Thoracic aorta (tissue), 2 donors: ENCODE results near the gene ZNF442. TPM values are rescaled to one million over a fixed set of nuclear protein-coding genes. Genes with fewer than 3 reads are reported as not detected.
A peak's percentile ranks its signal among the peaks of the same experiment; 100 is the strongest.
"Not testable (repeated sequence)": the region's sequence is repeated elsewhere in the genome, so short reads cannot be mapped to it uniquely, and the experiment has no call there.

ENCODE experiments used
- ATAC-seq: fragments of 150-250 bp; one replicate; pipeline ENCODE4 v1.8.0; 2017; ENCODE audit warnings: low read depth; ENCODE audit not compliant: insufficient number of reproducible peaks, low FRiP score
- DNase-seq: peaks from one replicate; pipeline ENCODE4 v3.0.0-alpha.2; 2020; ENCODE audit warnings: low spot score
- H3K27ac ChIP-seq, 2 donors: fragments of 200-600 bp; sonication (generic); 1 replicate in 1 of 2; 2 replicates in 1 of 2; pipeline ENCODE4 v1.5.1; 2016; ENCODE audit warnings: mild to moderate bottlenecking in 2 of 2, moderate library complexity in 2 of 2
- H3K27me3 ChIP-seq: fragments of 200-600 bp; sonication (generic); replicated peaks from 2 replicates; pipeline ENCODE4 v1.6.0; 2016; ENCODE audit warnings: mild to moderate bottlenecking; ENCODE audit not compliant: insufficient read depth
- H3K36me3 ChIP-seq: fragments of 200-600 bp; sonication (generic); one replicate; pipeline ENCODE4 v1.5.1; 2016
- H3K4me1 ChIP-seq, 2 donors: fragments of 200-600 bp; sonication (generic); 1 replicate in 1 of 2; 2 replicates in 1 of 2; pipeline versions ENCODE4 v1.5.1 to v1.6.0; 2016; ENCODE audit warnings: low read depth in 2 of 2, mild to moderate bottlenecking in 1 of 2; ENCODE audit not compliant: control insufficient read depth in 1 of 2
- H3K4me3 ChIP-seq: fragments of 200-600 bp; sonication (generic); 2 replicates; pipeline ENCODE4 v1.5.1; 2016; ENCODE audit warnings: mild to moderate bottlenecking
- H3K9me3 ChIP-seq: fragments of 200-600 bp; sonication (generic); 2 replicates; pipeline ENCODE4 v1.5.1; 2016
- total RNA-seq, 2 donors: library from RNA; depleted of rRNA; stranded (reverse); fragments of >200 nt; gene quantifications; one replicate each; pipeline versions ENCODE4 v1.1.0 to v1.2.3, GENCODE V29; 2016
- TF ChIP-seq, protein P1 (sequence below): fragments of 200-600 bp; sonication (generic); IDR thresholded peaks from one replicate; pipeline ENCODE4 v1.5.1; 2019; ENCODE audit warnings: antibody characterized with exemption

Gene ZNF442
- 10 to 100 TPM in 1 of 2 donors, under 1 TPM in 1; 0.81 to 11.1 TPM for total RNA-seq

DNA sequence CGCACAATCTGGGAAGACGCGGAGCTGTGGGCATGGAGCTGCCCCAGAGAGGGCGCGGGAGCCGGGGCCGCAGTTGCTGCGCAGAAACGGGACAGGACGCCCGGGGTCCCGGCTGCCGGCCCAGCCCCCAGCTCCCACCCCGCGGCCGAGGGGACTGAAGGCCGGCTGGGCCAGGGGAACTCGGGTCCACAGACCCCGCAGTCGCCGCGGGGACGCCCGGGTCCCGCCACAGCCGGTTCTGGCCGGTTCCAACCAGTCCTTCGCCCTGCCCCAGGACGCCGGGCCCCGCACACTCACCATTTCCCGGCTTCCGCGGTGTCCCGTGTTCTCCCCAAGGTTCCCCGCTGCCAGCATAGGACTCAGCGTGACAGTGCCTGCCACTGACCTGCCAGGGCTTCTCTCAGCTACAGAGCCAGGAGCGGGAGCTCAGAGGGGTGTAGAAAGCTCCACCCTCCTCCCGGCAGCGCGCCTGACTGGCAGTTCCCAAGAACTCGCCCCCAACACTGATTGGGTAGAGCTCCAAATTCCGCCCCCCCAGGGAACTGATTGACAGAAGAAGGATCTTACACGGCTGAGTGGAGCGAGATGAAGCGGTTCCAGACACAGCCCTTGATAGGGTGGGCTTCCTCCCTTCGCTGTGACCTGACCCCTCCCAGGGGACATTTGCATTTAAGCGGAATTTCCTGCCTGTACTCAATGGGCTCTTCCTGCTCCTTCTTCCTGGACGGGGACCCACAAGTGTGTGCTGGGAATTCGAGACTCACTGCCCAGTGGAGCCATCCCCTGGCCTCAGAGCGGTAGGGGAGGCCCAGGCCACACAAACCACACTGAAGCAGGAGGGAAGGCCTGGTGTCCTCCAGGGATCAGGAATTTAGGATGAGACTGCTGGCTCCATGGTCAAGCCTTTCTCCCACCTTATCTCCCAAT is at the start of gene ZNF442:
TSS of gene ZNF442 (minus strand) at position 448 of the 927 bp plus-strand sequence. CDS start 2,052 bp downstream, outside the sequence.
- H3K9me3 ChIP-seq, result no peaks in the 10 kb centered on the region
- ATAC-seq, result peak; percentile 93
- TF ChIP-seq, protein P1, sequence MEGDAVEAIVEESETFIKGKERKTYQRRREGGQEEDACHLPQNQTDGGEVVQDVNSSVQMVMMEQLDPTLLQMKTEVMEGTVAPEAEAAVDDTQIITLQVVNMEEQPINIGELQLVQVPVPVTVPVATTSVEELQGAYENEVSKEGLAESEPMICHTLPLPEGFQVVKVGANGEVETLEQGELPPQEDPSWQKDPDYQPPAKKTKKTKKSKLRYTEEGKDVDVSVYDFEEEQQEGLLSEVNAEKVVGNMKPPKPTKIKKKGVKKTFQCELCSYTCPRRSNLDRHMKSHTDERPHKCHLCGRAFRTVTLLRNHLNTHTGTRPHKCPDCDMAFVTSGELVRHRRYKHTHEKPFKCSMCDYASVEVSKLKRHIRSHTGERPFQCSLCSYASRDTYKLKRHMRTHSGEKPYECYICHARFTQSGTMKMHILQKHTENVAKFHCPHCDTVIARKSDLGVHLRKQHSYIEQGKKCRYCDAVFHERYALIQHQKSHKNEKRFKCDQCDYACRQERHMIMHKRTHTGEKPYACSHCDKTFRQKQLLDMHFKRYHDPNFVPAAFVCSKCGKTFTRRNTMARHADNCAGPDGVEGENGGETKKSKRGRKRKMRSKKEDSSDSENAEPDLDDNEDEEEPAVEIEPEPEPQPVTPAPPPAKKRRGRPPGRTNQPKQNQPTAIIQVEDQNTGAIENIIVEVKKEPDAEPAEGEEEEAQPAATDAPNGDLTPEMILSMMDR, result peak; percentile 55

GRCh38 chr19:12411893-12412292 is 46.4 kb upstream of the ZNF442 start:
- no peaks in the 10 kb centered on the region for H3K36me3 ChIP-seq
- DNase-seq (no peak), ATAC-seq (no peak)
- no peaks in the 10 kb centered on the region for H3K27me3 ChIP-seq
- TF ChIP-seq, protein P1, result no peak
- H3K27ac ChIP-seq, result no peak overlapping the region
- H3K9me3 ChIP-seq, result no peaks in the 10 kb centered on the region
- no peaks in the 10 kb centered on the region for H3K4me1 ChIP-seq
- no peak overlapping the region for H3K4me3 ChIP-seq

More for the DNA sequence above, at the start of gene ZNF442:
- DNase-seq, result peak; percentile 93
- peak within 1 kb of the TSS; percentile 91 for H3K4me3 ChIP-seq
- peak within 1 kb of the TSS; percentile 83 to 88 for H3K27ac ChIP-seq
- no peaks in the 10 kb centered on the region for H3K36me3 ChIP-seq
- H3K27me3 ChIP-seq, result no peaks in the 10 kb centered on the region
- H3K4me1 ChIP-seq, result peaks cover 3 to 20% of the 10 kb centered on the region in 2 donors

DNA sequence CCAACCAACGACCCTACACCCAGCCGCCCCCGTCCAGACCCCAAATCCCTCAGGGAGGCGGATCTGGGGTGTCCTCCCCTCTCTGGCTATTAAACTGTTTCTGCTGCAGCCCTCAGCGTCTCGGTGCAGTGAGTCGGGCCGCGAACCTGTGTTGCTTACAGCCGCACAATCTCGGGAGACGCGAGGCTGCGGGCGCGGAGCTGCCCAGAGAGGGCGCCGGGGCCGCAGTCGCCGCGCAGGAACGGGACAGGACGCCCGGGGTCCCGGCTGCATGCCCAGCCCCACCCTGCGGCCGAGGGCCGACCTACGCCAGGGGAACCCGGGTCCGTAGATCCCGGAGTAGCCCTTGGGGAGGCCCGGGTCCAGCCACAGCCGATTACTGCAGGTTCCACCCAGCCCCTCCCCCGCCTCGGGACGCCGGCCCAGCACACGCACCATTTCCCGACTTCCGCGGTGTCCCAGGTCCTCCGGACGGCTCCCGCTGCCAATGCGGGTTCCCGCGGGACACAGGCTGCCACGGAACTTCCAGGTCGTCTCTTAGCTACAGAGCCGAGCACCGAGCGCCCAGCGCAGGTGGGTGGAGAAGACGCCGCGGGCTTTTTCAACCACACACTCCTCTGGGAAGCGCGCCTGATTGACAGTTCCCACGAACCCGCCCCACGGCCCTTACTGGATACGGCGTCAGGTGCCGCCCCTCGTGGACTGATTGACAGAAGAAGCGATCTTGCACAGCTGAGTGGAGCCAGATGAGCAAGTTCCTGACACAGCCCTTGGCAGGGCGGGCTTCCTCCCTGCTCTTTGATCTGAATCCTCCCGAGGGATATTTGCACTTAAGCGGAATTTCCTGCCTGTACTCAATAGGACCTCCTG is 35.4 kb upstream of the ZNF442 start, which contains the start of gene ZNF799:
TSS of gene ZNF799 (minus strand) at position 639 of the 870 bp plus-strand sequence. CDS start at position 438, 201 bp downstream.
- peaks cover 5 to 7% of the 10 kb centered on the region in 2 donors for H3K4me1 ChIP-seq
- H3K4me3 ChIP-seq, result peak within 1 kb of the TSS; percentile 92
- DNase-seq (peak; percentile 97), ATAC-seq (peak; percentile 90)
- no peaks in the 10 kb centered on the region for H3K27me3 ChIP-seq
- H3K36me3 ChIP-seq, result no peaks in the 10 kb centered on the region
- TF ChIP-seq, protein P1, result no peak
- H3K9me3 ChIP-seq, result no peaks in the 10 kb centered on the region
- peak within 1 kb of the TSS; percentile 83 to 84 for H3K27ac ChIP-seq

GRCh38 chr19:12399901-12400632 is 34.6 kb upstream of the ZNF442 start:
- Histone ChIP-seq H3K27ac (peak overlapping the region; percentile 83 to 84), H3K4me3 (peak overlapping the region; percentile 92)
- not testable (repeated sequence) for H3K36me3 ChIP-seq, H3K27me3 ChIP-seq, DNase-seq, H3K4me1 ChIP-seq, H3K9me3 ChIP-seq, ATAC-seq

- not testable (repeated sequence) for H3K4me3 ChIP-seq, H3K27me3 ChIP-seq, DNase-seq, H3K27ac ChIP-seq, H3K4me1 ChIP-seq, ATAC-seq, H3K9me3 ChIP-seq
- H3K36me3 ChIP-seq, result peaks cover 15% of the 10 kb centered on the region
These were observed 25.7 kb upstream of the ZNF442 start for GRCh38 chr19:12391148-12391547.

DNA sequence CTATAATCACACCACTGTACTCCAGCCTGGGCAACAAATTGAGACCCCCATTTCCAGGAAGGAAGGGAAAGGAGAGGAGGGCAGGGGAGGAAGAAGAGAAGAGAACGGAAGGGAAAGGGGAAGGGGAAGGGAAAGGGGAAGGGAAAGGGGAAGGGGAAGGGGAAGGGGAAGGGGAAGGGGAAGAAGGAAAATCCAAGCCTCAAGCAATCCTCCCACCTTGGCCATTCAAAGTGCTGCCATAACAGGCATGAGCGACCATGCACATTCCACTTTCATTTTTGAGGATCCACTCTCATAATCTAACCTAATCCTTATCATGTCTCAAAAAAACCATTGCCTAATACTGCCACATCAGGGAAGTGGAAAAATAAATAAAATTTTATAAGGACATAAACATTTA is 20.9 kb upstream of the ZNF442 start:
- not testable (repeated sequence) for H3K27ac ChIP-seq, ATAC-seq, H3K27me3 ChIP-seq, H3K9me3 ChIP-seq, DNase-seq, H3K4me1 ChIP-seq, H3K4me3 ChIP-seq
- H3K36me3 ChIP-seq, result peaks cover 17% of the 10 kb centered on the region
